HG03460 (cell line): ENCODE measurements around the gene CYS1.
A peak's percentile ranks its signal among the peaks of the same experiment; 100 is the strongest.

Experiments
- ATAC-seq: cut with Tn5 transposase; IDR thresholded peaks from one replicate; pipeline ENCODE4 v1.9.1; 2021; ENCODE audit not compliant: unreplicated experiment

CYS1 gene

GRCh38 chr2:10073706-10074105, 6.5 kb downstream of the CYS1 start:
- no peak for ATAC-seq

GRCh38 chr2:10072656-10073480, 7.3 kb downstream of the CYS1 start:
- peak; percentile 84 for ATAC-seq

GRCh38 chr2:10071595-10071994, 8.6 kb downstream of the CYS1 start:
- ATAC-seq = no peak

DNA sequence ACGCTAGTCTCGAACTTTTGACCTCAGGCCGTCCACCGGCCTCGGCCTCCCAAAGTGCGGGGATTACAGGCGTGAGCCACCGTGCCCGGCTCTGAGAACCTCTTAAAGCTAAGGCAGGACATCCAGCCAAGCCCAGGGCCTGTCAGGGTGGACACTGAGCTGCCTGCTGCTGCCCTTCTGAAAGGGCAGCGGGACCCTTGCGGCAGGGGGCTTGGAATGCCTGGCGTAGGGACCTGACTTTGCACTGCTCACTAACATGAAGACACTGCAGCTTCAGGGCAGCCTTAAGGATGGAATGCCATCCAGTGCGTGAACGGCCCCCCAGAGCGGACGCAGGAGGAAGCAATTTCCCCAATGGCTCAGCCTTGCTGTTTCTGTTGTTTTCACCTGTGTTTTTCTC, 9.0 kb downstream of the CYS1 start:
- no peak for ATAC-seq

DNA sequence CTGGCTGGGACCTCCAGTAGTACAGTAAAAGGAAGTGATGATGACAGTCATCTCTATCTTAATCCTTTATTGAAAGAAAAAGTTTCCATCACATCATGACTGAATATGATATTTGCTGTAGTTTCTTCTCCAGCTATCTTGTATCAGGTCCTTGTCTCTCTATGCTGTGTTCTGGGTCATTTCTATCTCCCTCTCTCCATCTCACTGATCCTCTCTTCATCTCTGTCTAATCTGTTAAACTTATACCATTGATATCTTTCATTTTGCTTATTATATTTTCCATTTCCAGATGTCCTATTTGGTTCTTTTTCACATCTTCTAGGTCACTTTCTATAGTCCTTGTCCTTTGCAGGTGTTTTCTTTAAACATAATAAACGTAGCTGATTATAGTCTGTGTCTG, 12.3 kb downstream of the CYS1 start:
- no peak for ATAC-seq

- ATAC-seq = no peak
Observed at GRCh38 chr2:10067330-10067729, 12.9 kb downstream of the CYS1 start.

DNA sequence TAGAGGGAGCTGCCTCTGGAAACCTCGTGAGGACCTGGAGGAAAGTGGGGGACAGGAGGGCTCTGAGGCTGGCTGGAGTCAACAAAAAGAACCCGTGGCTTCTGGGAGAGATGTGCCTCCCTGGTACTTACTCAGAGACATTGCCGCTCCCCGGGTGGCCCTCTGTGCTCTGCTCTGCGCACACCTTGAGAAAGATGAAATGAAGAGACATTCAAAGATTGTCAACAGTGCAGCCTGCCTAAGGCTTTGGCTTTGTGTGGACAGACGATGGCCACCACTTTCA, 14.5 kb downstream of the CYS1 start:
- no peak for ATAC-seq

- no peak for ATAC-seq
Observed at GRCh38 chr2:10064932-10065772, 15.1 kb downstream of the CYS1 start.

DNA sequence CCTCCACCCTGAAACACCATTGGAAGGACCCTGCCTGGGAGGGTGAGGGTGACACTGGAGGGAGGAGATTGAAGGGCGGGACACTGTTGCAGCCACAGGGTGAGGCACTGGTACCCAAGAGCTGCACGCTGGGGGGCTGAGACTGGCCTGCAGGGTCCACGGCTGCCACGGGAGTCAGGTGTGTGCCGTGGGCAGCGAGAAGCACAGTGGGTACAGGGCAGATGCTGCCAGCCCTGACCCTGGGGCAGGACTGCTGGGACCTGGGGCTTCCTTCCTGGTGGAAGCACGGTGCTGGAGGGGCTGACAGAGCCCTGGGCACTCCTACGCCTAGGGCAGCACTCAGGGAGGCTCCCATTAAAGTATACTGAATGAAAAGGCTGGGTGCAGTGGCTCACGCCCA, 16.6 kb downstream of the CYS1 start:
- no peak for ATAC-seq

GRCh38 chr2:10062931-10063365, 17.3 kb downstream of the CYS1 start:
- no peak for ATAC-seq

- ATAC-seq = no peak
Observed at GRCh38 chr2:10061221-10061925, 18.8 kb downstream of the CYS1 start.

DNA sequence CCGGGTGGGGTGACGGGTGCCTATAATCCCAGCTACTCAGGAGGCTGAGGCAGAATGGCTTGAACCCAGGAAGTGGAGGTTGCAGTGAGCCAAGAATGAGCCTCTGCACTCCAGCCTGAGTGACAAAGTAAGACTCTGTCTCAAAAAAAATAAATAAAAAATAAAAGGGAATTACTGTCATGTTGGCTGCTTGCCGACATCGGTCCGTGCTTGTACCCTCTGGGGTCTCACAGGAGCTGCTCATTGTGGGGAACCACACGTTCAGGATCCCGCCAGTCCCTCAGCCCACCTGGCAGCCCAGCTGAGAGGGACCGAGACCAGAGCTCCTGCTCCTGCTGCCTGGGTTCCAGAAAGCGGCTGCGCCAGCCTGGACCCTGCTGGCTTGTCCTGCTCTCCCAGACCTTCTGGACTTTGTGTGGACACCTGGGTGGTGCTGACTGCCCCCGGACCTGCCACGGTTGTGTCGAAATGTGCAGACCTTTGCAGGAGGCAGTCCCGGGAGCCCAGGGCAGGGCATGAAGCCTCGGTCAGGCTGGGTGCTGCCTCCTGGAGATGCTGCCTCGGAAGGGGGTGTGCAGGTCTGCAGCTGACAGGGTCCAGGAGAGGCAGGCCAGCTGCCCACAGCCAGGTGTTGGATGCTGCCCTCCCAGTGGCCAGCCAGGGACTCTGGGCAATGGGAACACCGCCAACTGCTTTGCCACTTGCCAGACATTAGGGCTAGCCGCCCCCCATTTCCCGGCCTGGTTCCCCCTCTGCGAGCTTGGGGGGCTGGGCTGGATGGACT, 20.5 kb downstream of the CYS1 start:
- ATAC-seq = no peak

GRCh38 chr2:10059016-10059351, 21.2 kb downstream of the CYS1 start:
- ATAC-seq = no peak

GRCh38 chr2:10058251-10059015, 21.8 kb downstream of the CYS1 start:
- ATAC-seq = no peak

GRCh38 chr2:10057231-10058107, 22.7 kb downstream of the CYS1 start:
- no peak for ATAC-seq

DNA sequence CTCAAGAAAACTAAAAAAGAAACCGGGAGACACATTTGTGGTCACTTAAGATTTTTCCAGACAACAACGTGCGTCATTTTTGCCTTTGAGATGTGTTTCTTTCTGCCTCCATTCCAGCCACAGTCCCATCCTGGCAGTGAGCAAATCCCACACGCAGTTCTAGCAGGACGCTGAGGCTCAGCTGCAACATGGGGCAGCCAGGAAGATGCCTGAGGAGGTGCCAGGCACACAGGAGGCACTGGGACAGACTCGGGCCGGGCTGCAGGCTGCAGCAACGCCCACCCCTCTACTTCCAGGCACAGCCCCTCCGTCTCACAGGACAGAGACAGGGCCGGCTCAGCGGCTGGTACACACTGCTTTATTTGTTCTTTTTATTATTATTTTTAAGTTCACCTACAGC, 23.8 kb downstream of the CYS1 start:
- no peak for ATAC-seq

DNA sequence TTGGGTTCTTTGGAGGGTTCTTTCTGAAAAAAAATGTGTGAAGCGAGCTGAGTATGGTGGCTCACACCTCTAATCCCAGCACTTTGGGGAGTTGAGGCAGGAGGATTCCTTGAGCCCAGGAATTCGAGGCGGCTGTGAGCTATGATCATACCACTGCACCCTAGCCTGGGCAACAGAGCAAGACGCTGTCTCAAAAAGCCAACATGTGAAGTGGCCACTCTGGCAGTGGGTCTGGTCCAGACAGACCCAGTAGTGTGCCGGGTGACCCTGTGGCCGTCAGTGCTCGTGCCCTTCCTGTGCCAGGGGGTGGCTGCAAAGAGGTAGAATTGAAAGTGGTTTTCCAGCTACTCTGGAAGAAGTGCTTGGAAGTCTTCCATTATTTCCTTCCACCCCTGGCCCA, 25.2 kb downstream of the CYS1 start:
- no peak for ATAC-seq

DNA sequence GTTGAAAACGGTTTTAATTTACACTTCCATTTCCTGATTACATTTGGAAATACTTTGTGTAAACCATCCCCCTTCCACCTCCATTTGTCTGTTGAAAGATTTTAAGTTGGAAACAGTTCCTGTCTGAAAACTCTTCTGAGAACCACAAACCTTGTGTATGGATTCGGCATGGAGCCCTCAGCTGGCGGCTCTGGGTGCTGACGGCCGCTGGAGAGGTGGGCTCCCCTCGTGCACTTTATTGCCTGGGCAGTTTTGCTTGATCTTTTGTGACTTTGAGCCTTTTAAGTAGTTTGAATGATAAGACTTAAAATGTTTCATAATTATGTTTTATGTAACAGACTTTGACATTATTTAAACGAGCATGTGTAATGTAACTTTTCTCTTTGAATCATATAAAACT, 25.8 kb downstream of the CYS1 start:
- no peak for ATAC-seq

DNA sequence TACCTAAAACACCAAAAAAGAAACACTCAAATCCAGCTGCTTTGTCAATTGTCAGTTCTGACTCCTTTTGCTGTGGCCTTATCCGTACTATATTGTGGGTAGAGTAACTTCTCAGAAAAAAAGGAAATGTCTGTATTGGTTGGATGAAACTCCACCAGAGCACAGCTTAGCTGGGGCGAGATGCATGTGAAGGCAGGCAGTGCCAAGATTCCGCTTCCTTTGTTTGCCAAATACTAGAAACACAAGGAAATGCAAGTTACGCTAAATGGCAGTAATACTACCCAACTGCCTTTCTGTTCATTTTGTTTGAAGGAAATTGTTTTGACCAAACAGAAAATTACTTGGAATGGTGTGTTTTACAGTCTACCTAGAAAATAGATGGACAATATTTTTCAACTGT, 26.9 kb downstream of the CYS1 start:
- ATAC-seq = no peak
